Stomach smooth muscle (tissue), 2 donors: ENCODE data around the gene MEX3B.
"Not testable (repeated sequence)": the region's sequence is repeated elsewhere in the genome, so short reads cannot be mapped to it uniquely, and the experiment has no call there.

ENCODE experiments used
- H3K27ac ChIP-seq: one replicate; pipeline ENCODE4 v1.7.0; 2013; ENCODE audit warnings: mild to moderate bottlenecking, low read length, inconsistent platforms
- H3K27me3 ChIP-seq, 2 donors: one replicate each; pipeline ENCODE4 v1.7.0; 2013; ENCODE audit warnings: low read length in 2 of 2; ENCODE audit not compliant: insufficient read depth in 2 of 2, control insufficient read depth in 1 of 2
- H3K36me3 ChIP-seq, 2 donors: one replicate each; pipeline ENCODE4 v1.7.0; 2013; ENCODE audit warnings: low read length in 2 of 2; ENCODE audit not compliant: control insufficient read depth in 2 of 2, insufficient read depth in 2 of 2
- H3K4me1 ChIP-seq: one replicate; pipeline ENCODE4 v1.7.0; 2013; ENCODE audit warnings: low read length; ENCODE audit not compliant: control insufficient read depth, insufficient read depth
- H3K4me3 ChIP-seq, 2 donors: one replicate each; pipeline ENCODE4 v1.7.0; 2013; ENCODE audit warnings: low read length in 2 of 2
- H3K9ac ChIP-seq, 2 donors: one replicate each; pipeline ENCODE4 v1.7.0; 2013; ENCODE audit warnings: low read length in 2 of 2, mild to moderate bottlenecking in 1 of 2
- H3K9me3 ChIP-seq, 2 donors: one replicate each; pipeline ENCODE4 v1.7.0; 2013; ENCODE audit warnings: low read length in 2 of 2; ENCODE audit not compliant: control insufficient read depth in 2 of 2
- donor health status: healthy.
- donor health status: Pancreatic carcinoma.

MEX3B gene

GRCh38 chr15:82003916-82004315 is 41.9 kb downstream of the MEX3B start:
- H3K4me3 ChIP-seq, result no peak overlapping the region
- no peak overlapping the region for H3K9ac ChIP-seq
- H3K9me3 ChIP-seq, result no peaks in the 10 kb centered on the region
- no peaks in the 10 kb centered on the region for H3K36me3 ChIP-seq
- no peak overlapping the region for H3K27ac ChIP-seq
- H3K4me1 ChIP-seq, result no peaks in the 10 kb centered on the region
- no peaks in the 10 kb centered on the region for H3K27me3 ChIP-seq

- not testable (repeated sequence) for H3K9me3 ChIP-seq, H3K36me3 ChIP-seq, H3K4me3 ChIP-seq, H3K9ac ChIP-seq, H3K27ac ChIP-seq, H3K4me1 ChIP-seq, H3K27me3 ChIP-seq
Measured at GRCh38 chr15:81995081-81995480, 50.7 kb downstream of the MEX3B start.

GRCh38 chr15:81992523-81992922 is 53.3 kb downstream of the MEX3B start:
- Histone ChIP-seq H3K4me1 (no peaks in the 10 kb centered on the region), H3K4me3 (no peak overlapping the region), H3K27ac (no peak overlapping the region), H3K36me3 (no peaks in the 10 kb centered on the region), H3K27me3 (no peaks in the 10 kb centered on the region), H3K9me3 (peaks cover 0 to 6% of the 10 kb centered on the region in 2 donors), H3K9ac (no peak overlapping the region)
